ENCODE measurements around the gene EXOC7.
A peak's percentile ranks its signal among the peaks of the same experiment; 100 is the strongest.

Gene EXOC7

DNA sequence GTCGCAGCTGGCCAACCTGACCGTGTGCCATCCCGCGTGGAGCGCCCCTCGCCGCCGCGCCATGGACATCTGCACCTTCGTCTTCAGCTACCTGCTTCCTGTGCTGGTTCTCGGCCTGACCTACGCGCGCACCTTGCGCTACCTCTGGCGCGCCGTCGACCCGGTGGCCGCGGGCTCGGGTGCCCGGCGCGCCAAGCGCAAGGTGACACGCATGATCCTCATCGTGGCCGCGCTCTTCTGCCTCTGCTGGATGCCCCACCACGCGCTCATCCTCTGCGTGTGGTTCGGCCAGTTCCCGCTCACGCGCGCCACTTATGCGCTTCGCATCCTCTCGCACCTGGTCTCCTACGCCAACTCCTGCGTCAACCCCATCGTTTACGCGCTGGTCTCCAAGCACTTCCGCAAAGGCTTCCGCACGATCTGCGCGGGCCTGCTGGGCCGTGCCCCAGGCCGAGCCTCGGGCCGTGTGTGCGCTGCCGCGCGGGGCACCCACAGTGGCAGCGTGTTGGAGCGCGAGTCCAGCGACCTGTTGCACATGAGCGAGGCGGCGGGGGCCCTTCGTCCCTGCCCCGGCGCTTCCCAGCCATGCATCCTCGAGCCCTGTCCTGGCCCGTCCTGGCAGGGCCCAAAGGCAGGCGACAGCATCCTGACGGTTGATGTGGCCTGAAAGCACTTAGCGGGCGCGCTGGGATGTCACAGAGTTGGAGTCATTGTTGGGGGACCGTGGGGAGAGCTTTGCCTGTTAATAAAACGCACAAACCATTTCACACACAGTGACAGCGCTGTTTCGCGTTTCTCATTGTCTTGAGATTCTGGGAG lies 26.6 kb downstream of the EXOC7 start:
- Histone ChIP-seq H3K4me3 (ENCODE audit: low read length in 2 of 2) (peak overlapping the region in 1 of 2 donors; percentile 46), H3K4me2 (ENCODE audit: insufficient read depth, low read length, poor library complexity, severe bottlenecking) (no peak overlapping the region), H2BK5ac (ENCODE audit: low read length) (peak overlapping the region; percentile 54), H3K4ac (ENCODE audit: low read length) (no peak overlapping the region), H4K8ac (ENCODE audit: low read depth, low read length) (peak overlapping the region; percentile 95), H3K27ac (replicated peaks; ENCODE audit: low read length) (no peak overlapping the region), H2BK12ac (ENCODE audit: low read length) (no peak overlapping the region), H3K23ac (ENCODE audit: low read depth, low read length, poor library complexity) (peak overlapping the region; percentile 90), H3K18ac (ENCODE audit: low read length) (peak overlapping the region; percentile 77), H2AK5ac (ENCODE audit: low read depth, low read length) (peak overlapping the region; percentile 74), H3K9ac (ENCODE audit: low read depth, low read length, poor library complexity) (peak overlapping the region; percentile 47), H2BK15ac (ENCODE audit: low read length) (no peak overlapping the region), H2BK120ac (ENCODE audit: low read depth, low read length) (no peak overlapping the region), H3K14ac (ENCODE audit: low read length) (peak overlapping the region; percentile 42), H2AFZ (ENCODE audit: low read length) (no peak overlapping the region), H3K36me3 (replicated peaks in 1 of 2; ENCODE audit: control insufficient read depth in 2 of 2, insufficient read depth in 2 of 2, low read length in 2 of 2) (peaks cover 1 to 2% of the 10 kb centered on the region in 2 donors), H3K4me1 (ENCODE audit: control insufficient read depth in 2 of 2, insufficient read depth in 1 of 2, low read depth in 1 of 2, low read length in 2 of 2) (peaks cover 17 to 25% of the 10 kb centered on the region in 2 donors), H3K27me3 (ENCODE audit: control insufficient read depth in 3 of 3, insufficient read depth in 3 of 3, low read depth in 1 of 3, low read length in 3 of 3) (peaks cover 38 to 67% (median 38%) of the 10 kb centered on the region in 3 experiments), H3K9me3 (replicated peaks in 1 of 2; ENCODE audit: control insufficient read depth in 2 of 2, insufficient read depth in 1 of 2, low read depth in 1 of 2, low read length in 2 of 2) (peaks cover 0 to 5% of the 10 kb centered on the region in 2 donors), H4K91ac (ENCODE audit: low read depth, low read length, poor library complexity) (peak overlapping the region; percentile 66), H3K79me1 (ENCODE audit: low read depth, low read length) (peaks cover under 1% of the 10 kb centered on the region)
- no CpG with 5 or more reads among the region's 82 CpGs for WGBS, 2 donors (ENCODE audit: extremely low coverage in 2 of 2, insufficient read length in 2 of 2, insufficient replicate concordance in 1 of 2)
- no peak for DNase-seq (ENCODE audit: low spot score)

DNA sequence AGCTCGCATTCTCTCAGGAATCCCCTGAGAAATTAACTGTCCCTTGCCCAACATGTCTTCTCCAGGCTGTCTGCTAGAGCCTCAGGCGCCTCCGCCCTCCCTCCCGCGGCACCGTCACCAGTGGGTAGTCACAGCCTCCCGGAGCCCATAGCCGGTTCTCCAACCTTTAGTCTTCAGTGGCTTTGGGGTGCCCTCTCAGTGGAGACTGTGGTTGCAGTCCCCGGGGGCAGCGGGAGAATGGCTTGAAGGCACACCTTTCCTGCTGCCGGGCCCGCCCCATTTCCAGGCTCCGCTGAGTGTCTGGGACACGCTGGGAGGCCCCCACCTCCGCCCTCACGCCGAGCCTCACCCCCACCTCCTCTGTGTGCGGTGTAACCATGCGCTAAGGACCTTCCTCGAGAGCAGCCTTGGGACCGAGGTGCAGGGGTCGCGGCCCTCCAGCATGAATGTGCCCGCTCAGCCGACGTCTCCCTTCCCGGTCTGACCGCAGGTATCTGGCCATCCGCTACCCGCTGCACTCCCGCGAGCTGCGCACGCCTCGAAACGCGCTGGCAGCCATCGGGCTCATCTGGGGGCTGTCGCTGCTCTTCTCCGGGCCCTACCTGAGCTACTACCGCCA lies 27.3 kb downstream of the EXOC7 start:
- no peak for DNase-seq (ENCODE audit: low spot score)
- Histone ChIP-seq H2AK5ac (ENCODE audit: low read depth, low read length) (peak overlapping the region; percentile 74), H3K18ac (ENCODE audit: low read length) (peak overlapping the region; percentile 1), H2BK120ac (ENCODE audit: low read depth, low read length) (no peak overlapping the region), H3K4me3 (ENCODE audit: low read length in 2 of 2) (no peak overlapping the region), H4K8ac (ENCODE audit: low read depth, low read length) (no peak overlapping the region), H2BK12ac (ENCODE audit: low read length) (peak overlapping the region; percentile 18), H3K14ac (ENCODE audit: low read length) (no peak overlapping the region), H2BK5ac (ENCODE audit: low read length) (peak overlapping the region; percentile 54), H3K9me3 (replicated peaks in 1 of 2; ENCODE audit: control insufficient read depth in 2 of 2, insufficient read depth in 1 of 2, low read depth in 1 of 2, low read length in 2 of 2) (peaks cover 0 to 5% of the 10 kb centered on the region in 2 donors), H3K27me3 (ENCODE audit: control insufficient read depth in 3 of 3, insufficient read depth in 3 of 3, low read depth in 1 of 3, low read length in 3 of 3) (peaks cover 38 to 67% (median 38%) of the 10 kb centered on the region in 3 experiments), H3K23ac (ENCODE audit: low read depth, low read length, poor library complexity) (peak overlapping the region; percentile 70), H3K79me1 (ENCODE audit: low read depth, low read length) (peaks cover 3% of the 10 kb centered on the region), H4K91ac (ENCODE audit: low read depth, low read length, poor library complexity) (no peak overlapping the region), H3K4me1 (ENCODE audit: control insufficient read depth in 2 of 2, insufficient read depth in 1 of 2, low read depth in 1 of 2, low read length in 2 of 2) (peaks cover 17 to 23% of the 10 kb centered on the region in 2 donors), H3K4me2 (ENCODE audit: insufficient read depth, low read length, poor library complexity, severe bottlenecking) (no peak overlapping the region), H3K36me3 (replicated peaks in 1 of 2; ENCODE audit: control insufficient read depth in 2 of 2, insufficient read depth in 2 of 2, low read length in 2 of 2) (no peaks in the 10 kb centered on the region), H3K4ac (ENCODE audit: low read length) (no peak overlapping the region), H2AFZ (ENCODE audit: low read length) (no peak overlapping the region), H3K9ac (ENCODE audit: low read depth, low read length, poor library complexity) (no peak overlapping the region), H2BK15ac (ENCODE audit: low read length) (no peak overlapping the region), H3K27ac (replicated peaks; ENCODE audit: low read length) (no peak overlapping the region)
- WGBS, 2 donors (ENCODE audit: extremely low coverage in 2 of 2, insufficient read length in 2 of 2, insufficient replicate concordance in 1 of 2): no CpG with 5 or more reads among the region's 41 CpGs

DNA sequence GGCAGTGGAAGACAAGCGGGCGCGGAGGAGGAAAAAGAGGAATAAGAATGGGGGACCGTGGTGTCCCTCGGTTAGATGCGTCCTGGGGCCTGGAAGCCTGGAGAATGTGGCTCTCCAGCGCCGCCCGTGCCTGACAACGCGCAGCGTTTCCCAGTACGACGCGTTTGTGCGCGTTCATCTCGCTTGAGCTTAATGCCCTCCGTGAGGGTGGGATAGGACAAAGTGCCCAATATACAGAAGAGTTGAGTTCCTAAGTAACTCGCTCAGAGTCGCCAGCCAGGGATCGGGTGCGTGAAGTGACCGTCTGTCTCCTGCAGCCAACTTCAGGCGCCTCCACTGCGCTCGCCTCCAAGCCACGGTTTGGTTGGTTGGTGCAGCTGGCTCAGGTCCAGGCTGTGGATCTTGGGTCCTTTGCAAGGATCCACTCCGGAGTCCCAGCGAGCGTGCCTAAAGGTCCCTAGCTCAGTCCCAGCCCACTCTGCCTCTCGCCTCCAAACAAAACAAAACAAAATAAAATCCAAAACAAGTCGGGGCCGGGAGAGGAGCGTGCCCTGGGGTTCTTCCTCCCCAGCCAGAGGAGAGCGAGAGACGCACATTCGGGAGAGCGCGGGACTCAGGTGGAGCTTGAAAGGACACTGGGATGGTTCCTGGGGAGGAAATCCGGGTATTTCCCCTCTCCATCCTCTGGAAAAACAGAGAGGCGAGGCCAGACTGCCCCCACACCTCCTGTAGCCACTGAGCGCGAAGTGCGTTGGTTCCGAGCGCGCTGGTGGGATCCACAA lies 28.0 kb downstream of the EXOC7 start:
- H3K4ac ChIP-seq (ENCODE audit: low read length): no peak overlapping the region
- H2AFZ ChIP-seq (ENCODE audit: low read length): peak overlapping the region; percentile 92
- H2AK5ac ChIP-seq (ENCODE audit: low read depth, low read length): no peak overlapping the region
- no peak overlapping the region for H2BK12ac ChIP-seq (ENCODE audit: low read length)
- no peak overlapping the region for H4K8ac ChIP-seq (ENCODE audit: low read depth, low read length)
- peaks cover 38 to 65% (median 38%) of the 10 kb centered on the region in 3 experiments for H3K27me3 ChIP-seq (ENCODE audit: control insufficient read depth in 3 of 3, insufficient read depth in 3 of 3, low read depth in 1 of 3, low read length in 3 of 3)
- H2BK120ac ChIP-seq (ENCODE audit: low read depth, low read length): no peak overlapping the region
- peak overlapping the region; percentile 35 to 51 for H3K4me3 ChIP-seq (ENCODE audit: low read length in 2 of 2)
- no CpG with 5 or more reads among the region's 48 CpGs for WGBS, 2 donors (ENCODE audit: extremely low coverage in 2 of 2, insufficient read length in 2 of 2, insufficient replicate concordance in 1 of 2)
- no peak overlapping the region for H4K91ac ChIP-seq (ENCODE audit: low read depth, low read length, poor library complexity)
- no peak overlapping the region for H2BK5ac ChIP-seq (ENCODE audit: low read length)
- peaks cover 0 to 5% of the 10 kb centered on the region in 2 donors for H3K9me3 ChIP-seq (replicated peaks in 1 of 2; ENCODE audit: control insufficient read depth in 2 of 2, insufficient read depth in 1 of 2, low read depth in 1 of 2, low read length in 2 of 2)
- peak overlapping the region; percentile 66 for H3K4me2 ChIP-seq (ENCODE audit: insufficient read depth, low read length, poor library complexity, severe bottlenecking)
- no peak for DNase-seq (ENCODE audit: low spot score)
- no peak overlapping the region for H3K9ac ChIP-seq (ENCODE audit: low read depth, low read length, poor library complexity)
- H3K18ac ChIP-seq (ENCODE audit: low read length): no peak overlapping the region
- H3K4me1 ChIP-seq (ENCODE audit: control insufficient read depth in 2 of 2, insufficient read depth in 1 of 2, low read depth in 1 of 2, low read length in 2 of 2): peaks cover 20 to 22% of the 10 kb centered on the region in 2 donors
- peak overlapping the region; percentile 70 for H3K23ac ChIP-seq (ENCODE audit: low read depth, low read length, poor library complexity)
- no peak overlapping the region for H3K27ac ChIP-seq (replicated peaks; ENCODE audit: low read length)
- no peaks in the 10 kb centered on the region for H3K36me3 ChIP-seq (replicated peaks in 1 of 2; ENCODE audit: control insufficient read depth in 2 of 2, insufficient read depth in 2 of 2, low read length in 2 of 2)
- H2BK15ac ChIP-seq (ENCODE audit: low read length): no peak overlapping the region
- H3K79me1 ChIP-seq (ENCODE audit: low read depth, low read length): peaks cover 5% of the 10 kb centered on the region
- no peak overlapping the region for H3K14ac ChIP-seq (ENCODE audit: low read length)

Data from neuronal stem cell (in vitro differentiated cells).